ENCODE measurements around the gene RNF38.

DNA sequence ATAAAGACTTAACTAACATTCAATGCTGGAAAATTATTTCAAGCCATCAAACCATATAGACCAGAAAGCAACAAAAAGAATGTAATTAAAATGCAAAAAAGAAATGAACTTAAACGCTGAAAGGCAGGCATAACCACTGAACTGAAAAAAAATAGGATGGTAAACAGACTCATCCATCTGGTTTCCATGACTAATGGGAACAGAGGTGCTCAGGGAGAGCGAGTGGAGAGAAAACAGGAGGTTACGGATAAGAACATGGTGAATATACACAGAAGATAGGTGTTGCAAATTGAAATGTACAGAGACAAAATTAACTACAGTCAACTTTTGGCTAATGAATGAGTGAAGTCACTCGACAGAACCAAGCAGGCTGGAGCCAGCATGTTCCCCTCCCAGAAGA lies 43.5 kb upstream of the RNF38 start:
- TF ChIP-seq POLR2A (IDR thresholded peaks at IDR 0.05; ENCODE audit: low read depth, low read length) (no peak), MYC (IDR thresholded peaks at IDR 0.05; ENCODE audit: low read depth, low read length) (no peak), EZH2 (IDR thresholded peaks at IDR 0.05; ENCODE audit: borderline replicate concordance, low read depth, low read length, severe bottlenecking) (no peak), GATA2 (IDR thresholded peaks at IDR 0.05; ENCODE audit: insufficient read depth, insufficient read length, low read depth, low read length) (no peak), JUN (IDR thresholded peaks at IDR 0.05; ENCODE audit: borderline replicate concordance, insufficient read depth, insufficient read length, low read depth) (no peak), FOS (IDR thresholded peaks at IDR 0.05; ENCODE audit: borderline replicate concordance, insufficient read depth, low read length) (no peak), POLR2AphosphoS5 (IDR thresholded peaks at IDR 0.05; ENCODE audit: insufficient read depth, low read depth, low read length) (no peak)
- TF ChIP-seq, protein P1, sequence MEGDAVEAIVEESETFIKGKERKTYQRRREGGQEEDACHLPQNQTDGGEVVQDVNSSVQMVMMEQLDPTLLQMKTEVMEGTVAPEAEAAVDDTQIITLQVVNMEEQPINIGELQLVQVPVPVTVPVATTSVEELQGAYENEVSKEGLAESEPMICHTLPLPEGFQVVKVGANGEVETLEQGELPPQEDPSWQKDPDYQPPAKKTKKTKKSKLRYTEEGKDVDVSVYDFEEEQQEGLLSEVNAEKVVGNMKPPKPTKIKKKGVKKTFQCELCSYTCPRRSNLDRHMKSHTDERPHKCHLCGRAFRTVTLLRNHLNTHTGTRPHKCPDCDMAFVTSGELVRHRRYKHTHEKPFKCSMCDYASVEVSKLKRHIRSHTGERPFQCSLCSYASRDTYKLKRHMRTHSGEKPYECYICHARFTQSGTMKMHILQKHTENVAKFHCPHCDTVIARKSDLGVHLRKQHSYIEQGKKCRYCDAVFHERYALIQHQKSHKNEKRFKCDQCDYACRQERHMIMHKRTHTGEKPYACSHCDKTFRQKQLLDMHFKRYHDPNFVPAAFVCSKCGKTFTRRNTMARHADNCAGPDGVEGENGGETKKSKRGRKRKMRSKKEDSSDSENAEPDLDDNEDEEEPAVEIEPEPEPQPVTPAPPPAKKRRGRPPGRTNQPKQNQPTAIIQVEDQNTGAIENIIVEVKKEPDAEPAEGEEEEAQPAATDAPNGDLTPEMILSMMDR (IDR thresholded peaks at IDR 0.05; ENCODE audit: extremely low read depth in 1 of 2, insufficient read depth in 1 of 2, low read depth in 1 of 2, low read length in 2 of 2), result no peak
- TF ChIP-seq, protein P2, sequence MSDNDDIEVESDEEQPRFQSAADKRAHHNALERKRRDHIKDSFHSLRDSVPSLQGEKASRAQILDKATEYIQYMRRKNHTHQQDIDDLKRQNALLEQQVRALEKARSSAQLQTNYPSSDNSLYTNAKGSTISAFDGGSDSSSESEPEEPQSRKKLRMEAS (IDR thresholded peaks at IDR 0.05; ENCODE audit: insufficient read depth, insufficient read length), result no peak
